ENCODE results near the gene C9orf153. TPM values are rescaled to one million over a fixed set of nuclear protein-coding genes. Genes with fewer than 3 reads are reported as not detected.
"Not testable (repeated sequence)": the region's sequence is repeated elsewhere in the genome, so short reads cannot be mapped to it uniquely, and the experiment has no call there.

Gene C9orf153
- polyA plus RNA-seq, 4 donors, result 0.10 to 0.54 (median 0.23) TPM

DNA sequence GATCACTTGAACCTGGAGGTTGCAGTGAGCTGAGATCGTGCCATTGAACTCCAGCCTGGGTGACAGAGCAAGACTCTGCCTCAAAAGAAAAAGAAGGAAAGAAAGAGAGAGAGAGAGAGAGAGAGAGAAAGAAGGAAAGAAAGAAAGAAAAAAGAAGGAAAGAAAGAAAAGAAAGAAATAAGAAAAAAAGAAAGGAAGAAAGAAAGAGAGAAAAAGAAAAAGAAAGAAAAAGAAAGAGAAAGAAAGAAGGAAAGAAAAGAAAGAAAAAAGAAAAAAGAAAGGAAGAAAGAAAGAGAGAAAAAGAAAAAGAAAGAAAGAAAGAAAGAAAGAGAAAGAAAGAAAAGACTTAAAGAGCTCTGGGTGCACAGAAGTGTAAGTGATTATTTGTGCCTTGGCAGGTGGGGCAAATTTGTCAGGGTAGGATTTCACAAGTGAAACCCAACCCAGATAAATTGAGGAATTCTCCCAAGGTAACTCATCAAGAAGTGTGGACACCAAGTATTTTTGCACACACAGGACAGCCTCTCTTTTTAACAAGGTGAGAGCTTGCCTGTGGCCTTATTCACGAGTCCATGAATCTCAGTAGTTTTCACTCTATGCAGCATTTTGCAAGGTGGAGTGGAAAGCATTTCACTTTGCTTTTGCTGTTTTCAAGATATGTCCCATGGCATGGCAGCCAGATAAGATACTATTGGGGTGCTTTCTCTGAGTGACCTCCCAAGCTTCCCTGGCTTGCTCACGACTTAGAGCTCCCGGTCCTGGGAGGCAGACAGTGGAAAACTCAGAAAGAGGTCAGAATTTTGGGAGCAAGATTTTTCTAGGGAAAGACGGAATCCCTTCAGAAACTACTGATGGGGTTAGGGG lies 57.8 kb downstream of the C9orf153 start:
- no peak for DNase-seq (ENCODE audit: low read depth in 4 of 4, low spot score in 2 of 4)

DNA sequence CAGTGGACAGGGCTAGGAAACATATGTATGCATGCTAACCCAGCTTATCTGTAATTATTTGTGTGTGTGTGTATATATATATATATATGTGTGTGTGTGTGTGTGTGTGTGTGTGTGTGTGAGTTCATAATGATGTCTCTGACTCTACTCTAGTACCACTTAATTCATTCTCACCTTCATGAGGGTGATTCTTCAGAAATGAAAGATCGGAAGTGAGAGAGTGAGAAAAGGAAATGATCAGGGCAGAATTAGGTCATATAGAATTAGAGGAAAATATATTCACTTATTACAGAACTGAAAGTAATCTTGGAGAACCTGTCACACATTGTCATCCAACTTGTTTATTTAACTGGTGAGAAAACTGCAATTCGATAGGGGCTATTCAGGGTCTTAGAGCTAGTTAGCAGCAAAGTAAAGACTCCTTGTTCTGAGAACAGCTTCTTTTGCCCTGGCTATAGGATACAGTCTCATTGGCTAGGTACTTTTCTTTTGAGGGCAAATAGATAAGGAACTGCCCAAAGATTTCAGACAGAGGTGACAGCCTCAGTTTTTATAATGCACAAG lies 58.8 kb downstream of the C9orf153 start:
- DNase-seq (ENCODE audit: low read depth in 4 of 4, low spot score in 2 of 4), result no peak

DNA sequence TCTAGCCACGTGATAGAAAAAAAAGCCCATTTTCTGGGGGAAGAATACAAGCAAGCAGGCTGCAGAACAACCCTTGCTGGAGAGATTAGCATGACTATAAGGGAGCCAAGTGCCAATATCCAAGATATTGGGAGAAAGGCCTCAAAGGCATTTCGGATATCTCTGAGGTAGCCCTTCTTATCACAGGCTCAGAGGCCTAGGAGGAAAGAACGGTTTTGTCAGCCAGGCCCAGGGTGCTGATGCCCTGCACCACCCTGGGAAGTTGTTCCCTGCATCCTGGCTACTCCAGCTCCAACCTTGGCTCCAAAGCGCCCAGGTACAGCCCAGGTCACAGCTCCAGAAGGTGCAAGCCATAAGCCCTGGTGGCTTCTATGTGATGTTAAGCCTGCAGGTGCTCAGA lies 66.4 kb downstream of the C9orf153 start:
- DNase-seq (ENCODE audit: low read depth in 4 of 4, low spot score in 2 of 4), result no peak

DNA sequence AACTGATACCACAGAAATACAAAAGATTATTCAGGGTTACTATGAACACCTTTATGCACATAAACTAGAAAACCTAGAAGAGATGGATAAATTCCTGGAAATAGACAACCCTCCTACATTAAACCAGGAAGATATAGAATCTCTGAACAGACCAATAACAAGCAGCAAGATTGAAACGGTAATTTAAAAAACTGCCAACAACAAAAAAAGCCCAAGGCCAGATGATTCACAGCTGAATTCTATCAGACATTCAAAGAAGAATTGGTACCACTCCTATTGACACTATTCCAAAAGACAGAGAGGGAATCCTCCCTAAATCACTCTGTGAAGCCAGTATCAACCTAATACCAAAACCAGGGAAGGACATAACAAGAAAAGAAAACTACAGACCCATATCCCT lies 68.8 kb downstream of the C9orf153 start:
- not testable (repeated sequence) for DNase-seq (ENCODE audit: low read depth in 4 of 4, low spot score in 2 of 4)

DNA sequence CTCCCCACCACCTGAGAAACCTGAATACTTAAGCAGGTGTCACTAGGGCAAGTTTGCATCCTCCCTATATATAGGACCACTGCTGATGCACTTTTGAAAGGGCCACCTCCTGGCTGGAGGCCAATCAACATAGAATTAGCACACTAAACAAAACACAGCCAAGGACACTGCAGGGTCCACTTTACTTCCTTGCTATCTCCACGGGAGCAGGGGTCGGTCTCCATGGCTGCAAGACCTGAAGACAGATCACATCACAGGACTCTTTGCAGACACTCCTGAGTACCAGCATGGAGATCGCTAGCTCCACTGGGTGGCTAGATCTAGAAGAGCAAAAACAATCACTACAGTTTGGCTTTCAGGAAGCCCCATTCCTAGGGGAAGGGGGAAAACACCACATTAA lies 72.3 kb downstream of the C9orf153 start:
- no peak for DNase-seq (ENCODE audit: low read depth in 4 of 4, low spot score in 2 of 4)

DNA sequence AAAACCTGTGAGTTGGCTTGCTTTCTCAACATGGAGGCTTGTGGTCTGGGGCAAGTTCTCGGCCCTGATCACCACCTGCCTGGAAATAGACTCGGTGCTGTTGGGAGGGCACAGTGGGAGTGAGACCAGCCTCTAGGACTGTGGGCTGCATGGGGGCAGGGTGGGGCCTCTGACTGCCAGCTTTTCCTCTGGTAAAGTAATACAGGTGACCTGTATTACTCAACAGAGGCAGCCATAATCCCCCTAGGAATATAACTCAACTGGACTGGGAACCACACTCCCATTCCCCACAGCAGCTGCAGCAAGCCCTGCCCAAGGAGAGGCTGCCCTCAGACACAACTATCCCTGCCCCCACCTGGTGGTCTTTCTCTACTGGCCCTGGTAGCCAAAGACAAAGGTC lies 72.8 kb downstream of the C9orf153 start:
- DNase-seq (ENCODE audit: low read depth in 4 of 4, low spot score in 2 of 4), result no peak

DNA sequence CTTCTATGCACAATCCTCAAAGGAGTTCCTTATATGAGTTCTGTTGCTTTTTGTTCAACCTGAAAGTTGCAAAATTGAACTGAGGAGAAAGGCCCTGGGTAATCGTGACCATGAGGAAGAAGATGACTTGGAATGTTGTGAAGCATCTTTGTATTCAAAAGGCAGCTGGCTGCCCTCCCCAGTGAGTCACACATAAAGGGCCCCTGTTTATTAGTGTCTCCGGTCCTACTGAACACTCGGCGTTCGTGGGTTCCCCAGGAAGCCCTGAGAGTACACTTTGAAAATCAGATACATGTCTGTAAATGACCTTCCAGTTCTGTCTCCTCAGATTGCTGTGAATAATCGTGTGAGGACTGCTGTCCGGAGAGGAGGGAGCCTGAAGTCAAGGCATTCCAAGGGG lies 73.6 kb downstream of the C9orf153 start:
- DNase-seq (ENCODE audit: low read depth in 4 of 4, low spot score in 2 of 4), result no peak

DNA sequence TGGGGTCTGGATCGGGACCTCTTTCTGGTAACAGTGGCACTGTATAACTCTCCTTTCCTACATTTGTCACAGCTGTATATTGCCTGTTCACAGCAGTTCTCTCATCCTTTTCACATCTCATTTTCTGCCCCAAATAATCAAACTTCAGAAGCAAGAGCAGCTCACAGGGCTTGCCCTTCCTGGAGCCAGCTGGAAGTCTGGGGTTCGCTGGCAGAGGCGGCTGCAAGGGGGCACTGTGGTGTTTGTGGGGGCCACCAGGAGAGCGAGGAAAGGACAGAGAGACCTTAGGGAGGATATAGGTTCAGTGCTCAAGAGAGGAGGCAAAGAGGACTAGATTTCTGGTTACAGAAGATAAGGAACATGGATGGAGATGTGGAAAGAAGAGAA lies 75.3 kb downstream of the C9orf153 start:
- DNase-seq (ENCODE audit: low read depth in 4 of 4, low spot score in 2 of 4), result no peak

DNA sequence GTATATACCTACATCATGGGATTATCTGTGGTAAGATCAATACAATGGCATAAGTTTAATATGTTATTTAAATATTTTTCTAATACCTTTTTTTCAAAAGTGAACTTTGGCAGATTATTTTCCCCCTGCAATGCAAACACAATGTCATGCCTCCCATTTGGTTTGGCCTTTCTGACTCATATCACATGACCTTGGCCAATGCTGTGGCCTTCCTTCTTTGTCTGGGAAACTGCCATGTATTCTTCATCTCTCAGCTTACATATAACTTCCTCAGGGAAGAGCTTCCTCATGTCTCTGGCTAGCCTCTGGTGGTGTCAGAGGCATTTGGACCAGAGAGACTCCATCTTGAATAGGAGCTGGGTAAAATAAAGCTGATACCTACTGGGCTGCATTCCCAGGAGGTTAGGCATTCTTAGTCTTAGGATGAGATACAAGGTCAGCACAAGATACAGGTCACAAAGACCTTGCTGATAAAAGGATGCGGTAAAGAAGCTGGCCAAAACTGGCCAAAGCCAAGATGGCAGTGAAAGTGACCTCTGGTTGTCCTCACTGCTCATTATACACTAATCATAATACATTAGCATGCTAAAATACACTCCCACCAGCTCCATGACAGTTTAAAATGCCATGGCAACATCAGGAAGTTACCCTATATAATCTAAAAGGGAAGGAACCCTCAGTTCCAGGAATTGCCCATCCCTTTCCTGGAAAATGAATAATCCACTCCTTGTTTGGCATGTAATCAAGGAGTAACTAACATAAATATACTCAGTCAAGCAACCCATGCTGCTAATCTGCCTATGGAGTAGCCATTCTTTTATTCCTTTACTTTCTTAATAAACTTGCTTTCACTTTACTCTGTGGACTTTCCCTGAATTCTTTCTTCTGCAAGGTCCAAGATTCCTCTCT lies 76.0 kb downstream of the C9orf153 start:
- no peak for DNase-seq (ENCODE audit: low read depth in 4 of 4, low spot score in 2 of 4)

DNA sequence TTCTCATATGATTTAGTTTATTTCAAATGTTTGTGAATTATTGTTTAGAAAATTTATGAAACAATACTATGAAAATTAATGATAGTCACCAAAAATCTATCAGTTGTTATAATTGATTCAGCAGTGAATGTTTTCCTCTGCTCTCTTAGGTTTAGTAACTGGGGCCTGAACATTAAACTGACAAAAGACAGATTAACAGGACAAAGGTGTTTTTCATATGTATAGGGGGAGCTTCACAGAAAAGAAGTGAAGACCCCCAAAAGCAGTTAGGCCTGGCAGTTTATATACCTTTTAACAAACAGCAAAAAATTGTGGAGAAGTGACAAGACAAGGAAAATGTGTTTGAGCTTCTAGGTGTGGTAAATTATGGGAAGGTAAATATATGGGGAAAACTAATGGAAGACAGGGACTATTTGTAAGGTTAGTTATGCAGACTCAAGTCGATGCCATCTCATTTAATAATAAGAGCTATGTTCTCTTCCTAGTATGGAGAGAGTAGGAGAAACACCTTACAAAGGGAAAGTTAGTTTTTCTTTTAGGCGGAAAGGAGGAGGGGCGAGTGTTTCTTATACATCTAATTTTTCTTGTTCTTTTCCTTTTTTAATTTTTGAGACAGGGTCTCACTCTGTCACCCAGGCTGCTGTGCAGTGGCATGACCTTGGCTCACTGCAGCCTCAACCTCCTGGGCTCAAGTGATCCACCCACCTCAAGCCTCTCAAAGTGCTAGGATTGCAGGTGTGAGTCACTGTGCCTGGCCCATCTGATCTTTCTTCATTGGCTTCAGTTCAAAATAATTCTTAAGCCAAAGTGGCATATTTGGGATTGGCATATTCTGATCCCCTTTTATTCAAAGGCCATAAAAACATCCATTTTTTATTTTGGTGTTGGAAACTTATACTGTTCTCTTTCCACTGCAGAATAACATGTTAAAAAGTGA lies 77.8 kb downstream of the C9orf153 start:
- DNase-seq (ENCODE audit: low read depth in 4 of 4, low spot score in 2 of 4), result no peak

DNA sequence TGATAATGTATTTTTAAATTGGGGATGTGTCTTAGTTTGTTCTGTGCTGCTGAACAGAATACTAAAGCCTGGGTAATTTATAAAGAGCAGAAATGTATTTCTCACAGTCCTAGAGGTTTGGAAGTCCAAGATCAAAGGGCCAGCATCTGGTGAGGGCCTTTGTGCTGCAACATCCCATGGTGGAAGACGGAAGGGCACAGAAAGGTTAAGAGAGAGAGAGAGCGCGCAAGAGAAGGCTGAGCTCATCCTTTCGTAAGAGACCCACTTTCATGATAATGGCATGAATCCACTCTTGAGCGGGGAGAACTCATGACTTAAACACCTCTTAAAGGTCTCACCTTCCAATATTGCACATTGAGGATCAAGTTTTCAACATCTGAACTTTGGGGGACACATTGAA lies 81.0 kb downstream of the C9orf153 start:
- DNase-seq (ENCODE audit: low read depth in 4 of 4, low spot score in 2 of 4), result no peak

DNA sequence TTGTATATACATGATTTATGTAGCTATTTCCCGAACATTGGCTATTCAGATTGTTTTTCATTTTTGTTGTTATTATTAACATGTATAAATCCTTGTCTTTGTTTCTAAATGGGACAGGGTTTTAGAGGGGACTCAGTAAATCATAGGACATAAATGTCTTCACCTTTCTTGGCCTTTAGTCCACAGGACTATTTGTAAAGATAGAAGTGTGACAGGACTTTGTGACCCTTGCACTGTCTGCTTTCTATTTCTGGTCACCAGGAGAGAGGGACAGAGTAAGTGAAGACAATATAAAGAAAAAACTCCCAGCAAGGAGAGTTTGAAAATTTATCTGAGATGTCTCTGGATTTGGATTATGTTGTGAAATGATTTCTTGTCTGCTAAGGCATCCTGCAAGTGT lies 81.5 kb downstream of the C9orf153 start:
- DNase-seq (ENCODE audit: low read depth in 4 of 4, low spot score in 2 of 4), result no peak

DNA sequence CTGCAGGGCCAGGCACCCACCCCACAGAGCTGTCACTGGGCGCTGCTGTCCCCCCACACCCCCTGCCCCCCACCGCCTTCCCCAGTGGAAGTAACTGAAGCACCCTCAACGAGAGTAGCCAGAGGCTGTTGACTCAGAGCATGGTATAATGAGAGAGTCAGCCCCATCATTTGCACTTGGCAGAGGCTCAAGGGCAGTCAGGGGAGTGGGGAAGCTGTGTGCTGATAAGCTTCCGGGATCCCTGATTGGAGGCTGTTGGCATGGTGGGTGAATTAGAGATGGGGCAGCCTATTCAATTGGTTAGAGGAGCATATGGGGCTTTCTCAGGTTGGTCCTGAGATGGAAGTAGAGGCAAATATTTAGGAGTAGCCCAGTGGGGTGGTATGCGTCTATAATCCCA lies 83.0 kb downstream of the C9orf153 start:
- no peak for DNase-seq (ENCODE audit: low read depth in 4 of 4, low spot score in 2 of 4)

DNA sequence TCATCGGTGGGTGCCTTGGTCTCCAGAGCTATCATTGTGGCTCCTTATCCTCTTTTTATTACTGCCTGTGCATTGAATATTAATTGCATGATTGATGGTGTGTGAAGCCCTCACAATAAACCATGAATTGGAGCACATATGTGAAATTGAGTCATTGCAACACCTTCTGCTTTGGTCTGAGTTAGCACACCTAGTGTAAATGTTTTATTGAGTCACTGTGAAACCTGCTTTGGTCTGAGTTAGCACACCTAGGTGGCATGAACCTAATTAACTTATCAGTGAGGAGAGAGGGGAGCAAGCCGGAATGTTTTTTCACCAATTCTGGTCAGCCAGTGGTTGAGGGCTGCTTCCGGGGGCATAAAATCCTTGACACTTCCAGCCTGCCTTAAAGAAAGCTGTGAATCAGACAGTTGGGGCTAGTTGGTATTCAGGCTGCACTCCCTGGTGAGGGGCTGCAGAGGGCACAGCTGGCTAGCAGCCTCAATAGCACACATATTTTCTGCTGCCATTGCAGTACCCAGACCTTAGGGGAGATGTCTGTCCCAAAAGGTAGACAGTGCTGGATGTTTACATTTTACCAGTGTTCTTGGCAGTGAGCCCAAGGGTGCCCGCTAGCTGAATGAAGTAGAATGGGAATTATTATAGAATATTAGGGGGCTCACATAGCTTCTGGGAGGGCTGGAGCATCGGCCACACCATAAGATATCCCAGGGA lies 83.6 kb downstream of the C9orf153 start:
- DNase-seq (ENCODE audit: low read depth in 4 of 4, low spot score in 2 of 4), result no peak

DNA sequence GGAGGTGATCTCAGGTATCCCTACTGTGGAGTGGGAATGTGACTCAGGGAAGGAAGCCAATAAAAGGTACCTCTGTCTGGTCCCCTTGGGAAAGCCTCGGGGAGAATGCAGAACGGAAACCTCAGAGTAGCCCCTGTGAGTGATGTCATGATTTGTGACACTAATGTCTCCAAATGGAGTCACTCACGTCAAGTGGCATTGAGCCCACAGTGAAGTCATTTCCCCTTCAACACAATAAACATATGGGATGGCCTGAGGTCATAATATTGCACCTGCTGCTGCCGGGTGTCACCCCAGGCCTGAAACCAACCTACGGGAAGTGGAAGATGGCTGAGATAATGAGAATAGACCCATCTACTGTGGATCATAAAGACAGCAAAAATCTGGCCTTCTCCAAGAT lies 84.2 kb downstream of the C9orf153 start:
- no peak for DNase-seq (ENCODE audit: low read depth in 4 of 4, low spot score in 2 of 4)

Other genes starting within 250 kb of the C9orf153 start
- gene GOLM1, start 160.1 kb downstream of the C9orf153 start, polyA plus RNA-seq (ENCODE audit: insufficient read length in 4 of 4), result 100 to 1,000 TPM; 151 to 166 (median 163) TPM
- 10 to 100 TPM; 52.4 to 65.5 (median 61.7) TPM for gene ISCA1, start 22.9 kb upstream of the C9orf153 start, polyA plus RNA-seq (ENCODE audit: insufficient read length in 4 of 4)
- 10 to 100 TPM; 21.1 to 31.0 (median 27.2) TPM for gene TUT7, start 94.8 kb upstream of the C9orf153 start, polyA plus RNA-seq (ENCODE audit: insufficient read length in 4 of 4)

Measured in left renal cortex interstitium (tissue), 4 donors.